K562 (cell line): ENCODE measurements around the gene SMIM36. TPM values are rescaled to one million over a fixed set of nuclear protein-coding genes. Genes with fewer than 3 reads are reported as not detected.

Source experiments
- polyA plus RNA-seq, 8 experiments: library from polyadenylated mRNA; depleted of rRNA in 4 of 8; stranded (reverse) in 5 of 8; unstranded in 3 of 8; fragments of >200 nt; fragmentation: Nextera tagmentation in 2 of 8; fragmentation: Illumina TruSeq in 1 of 8; extraction: Ambion mirVana in 2 of 8; extraction: Trizol in 1 of 8; gene quantifications; 2 replicates each; pipeline versions ENCODE4 v1.2.1 to v1.2.3, GENCODE V29; 2011 to 2014; ENCODE audit warnings: inconsistent platforms in 1 of 8, missing spikeins in 1 of 8
- total RNA-seq, 7 experiments: library from RNA; depleted of rRNA in 6 of 7; stranded (reverse); fragments of >200 nt in 6 of 7; fragmentation: Illumina TruSeq in 2 of 7; extraction: Trizol in 2 of 7; gene quantifications; 2 replicates each; pipeline versions ENCODE4 v1.2.1 to v1.2.3, GENCODE V29; 2011 to 2021; ENCODE audit warnings: low replicate concordance in 1 of 7
- TF ChIP-seq, protein P1 (sequence below), 2 experiments: fragments of 450-650 bp; formaldehyde crosslinking in 1 of 2; IDR thresholded peaks; 2 replicates each; pipeline versions ENCODE4 v1.4.0 to v1.6.1; 2014 to 2020; ENCODE audit warnings: mild to moderate bottlenecking in 2 of 2, borderline replicate concordance in 1 of 2, low read depth in 1 of 2

The SMIM36 gene
- total and polyA plus RNA-seq, 9 of the 15 experiments (the other 6 are each of a cell fraction or from before 2014, with no cell fraction given), result not detected

DNA sequence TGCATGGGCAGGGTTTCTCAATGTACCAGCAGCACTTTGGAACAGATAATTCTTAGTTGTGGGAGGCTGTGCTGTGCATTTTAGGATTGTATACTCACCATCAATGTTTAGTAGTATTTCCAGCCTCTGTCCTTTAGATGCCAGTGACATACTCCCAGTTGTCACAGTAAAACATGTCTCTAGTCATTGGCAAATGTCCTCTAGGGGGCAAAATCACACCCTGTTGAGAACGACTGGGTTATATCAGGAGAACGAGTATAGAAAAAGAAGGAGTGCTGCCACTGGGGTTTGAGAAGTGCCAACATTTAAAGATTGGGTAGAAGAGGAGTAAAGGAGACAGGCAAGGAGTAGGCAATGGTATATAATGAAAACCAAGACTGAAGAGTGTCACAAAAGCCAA lies 37.9 kb upstream of the SMIM36 start (continued):
- TF ChIP-seq, protein P1, sequence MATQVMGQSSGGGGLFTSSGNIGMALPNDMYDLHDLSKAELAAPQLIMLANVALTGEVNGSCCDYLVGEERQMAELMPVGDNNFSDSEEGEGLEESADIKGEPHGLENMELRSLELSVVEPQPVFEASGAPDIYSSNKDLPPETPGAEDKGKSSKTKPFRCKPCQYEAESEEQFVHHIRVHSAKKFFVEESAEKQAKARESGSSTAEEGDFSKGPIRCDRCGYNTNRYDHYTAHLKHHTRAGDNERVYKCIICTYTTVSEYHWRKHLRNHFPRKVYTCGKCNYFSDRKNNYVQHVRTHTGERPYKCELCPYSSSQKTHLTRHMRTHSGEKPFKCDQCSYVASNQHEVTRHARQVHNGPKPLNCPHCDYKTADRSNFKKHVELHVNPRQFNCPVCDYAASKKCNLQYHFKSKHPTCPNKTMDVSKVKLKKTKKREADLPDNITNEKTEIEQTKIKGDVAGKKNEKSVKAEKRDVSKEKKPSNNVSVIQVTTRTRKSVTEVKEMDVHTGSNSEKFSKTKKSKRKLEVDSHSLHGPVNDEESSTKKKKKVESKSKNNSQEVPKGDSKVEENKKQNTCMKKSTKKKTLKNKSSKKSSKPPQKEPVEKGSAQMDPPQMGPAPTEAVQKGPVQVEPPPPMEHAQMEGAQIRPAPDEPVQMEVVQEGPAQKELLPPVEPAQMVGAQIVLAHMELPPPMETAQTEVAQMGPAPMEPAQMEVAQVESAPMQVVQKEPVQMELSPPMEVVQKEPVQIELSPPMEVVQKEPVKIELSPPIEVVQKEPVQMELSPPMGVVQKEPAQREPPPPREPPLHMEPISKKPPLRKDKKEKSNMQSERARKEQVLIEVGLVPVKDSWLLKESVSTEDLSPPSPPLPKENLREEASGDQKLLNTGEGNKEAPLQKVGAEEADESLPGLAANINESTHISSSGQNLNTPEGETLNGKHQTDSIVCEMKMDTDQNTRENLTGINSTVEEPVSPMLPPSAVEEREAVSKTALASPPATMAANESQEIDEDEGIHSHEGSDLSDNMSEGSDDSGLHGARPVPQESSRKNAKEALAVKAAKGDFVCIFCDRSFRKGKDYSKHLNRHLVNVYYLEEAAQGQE (IDR thresholded peaks at IDR 0.05; ENCODE audit: borderline replicate concordance), result peak; percentile 84
- TF ChIP-seq, protein P1 (CRISPR knock-in tag; IDR thresholded peaks at IDR 0.05; ENCODE audit: low read depth), result no peak
